WI38 (cell line): Measurements from ENCODE around the gene TP53I13.

ENCODE experiments used
- H3K4me3 ChIP-seq: 2 replicates; pipeline ENCODE4 v1.5.1; 2011; ENCODE audit warnings: low read depth, mild to moderate bottlenecking, control low read depth, low read length
- CTCF ChIP-seq: IDR thresholded peaks from 2 replicates; pipeline ENCODE4 v1.5.1; 2012; ENCODE audit warnings: low read depth, mild to moderate bottlenecking, control low read depth, low read length

Gene TP53I13

GRCh38 chr17:29592850-29593551 lies 24.5 kb downstream of the TP53I13 start, which contains the start of gene ANKRD13B:
Gene ANKRD13B (plus strand): TSS chr17:29593132. CDS start chr17:29593622, 490 bp downstream.
- no peak for TF ChIP-seq CTCF
- H3K4me3 ChIP-seq, result peak within 1 kb of the TSS; percentile 59

- H3K4me3 ChIP-seq, result peak overlapping the region; percentile 58
These were observed 25.4 kb downstream of the TP53I13 start for GRCh38 chr17:29593591-29594518.

GRCh38 chr17:29594519-29595090 lies 26.1 kb downstream of the TP53I13 start:
- no peak for TF ChIP-seq CTCF
- peak overlapping the region; percentile 58; the same call in 1 of the 2 replicates for H3K4me3 ChIP-seq

More at GRCh38 chr17:29593591-29594518, 25.4 kb downstream of the TP53I13 start:
- TF ChIP-seq CTCF, result no peak

GRCh38 chr17:29595107-29595942 lies 26.8 kb downstream of the TP53I13 start:
- no peak overlapping the region for H3K4me3 ChIP-seq
- no peak for TF ChIP-seq CTCF

- no peak overlapping the region for H3K4me3 ChIP-seq
- TF ChIP-seq CTCF, result no peak
These were observed 27.7 kb downstream of the TP53I13 start for GRCh38 chr17:29595943-29596774.

GRCh38 chr17:29596811-29597210 lies 28.3 kb downstream of the TP53I13 start:
- no peak for TF ChIP-seq CTCF

More at GRCh38 chr17:29596811-29597210, 28.3 kb downstream of the TP53I13 start:
- no peak overlapping the region for H3K4me3 ChIP-seq
